Astrocyte (in vitro differentiated cells and primary cell): ENCODE data around the gene FCMR. TPM values are rescaled to one million over a fixed set of nuclear protein-coding genes. Genes with fewer than 3 reads are reported as not detected.
A peak's percentile ranks its signal among the peaks of the same experiment; 100 is the strongest.

Experiments
- DNase-seq: peaks from one replicate; pipeline ENCODE4 v3.0.0-alpha.2; 2010; ENCODE audit warnings: low read depth
- FAIRE-seq: peaks from 2 replicates; lab custom pipeline; 2011; peaks lifted over from hg19 to GRCh38; lab: Jason Lieb, UNC
- H2AFZ ChIP-seq: 2 replicates; pipeline ENCODE4 v1.6.0; 2012; ENCODE audit warnings: low read depth, low read length, inconsistent platforms
- H3K27ac ChIP-seq: 2 replicates; pipeline ENCODE4 v1.5.1; 2011; ENCODE audit warnings: low read depth, low read length, inconsistent platforms
- H3K27me3 ChIP-seq: 2 replicates; pipeline ENCODE4 v1.6.0; 2011; ENCODE audit warnings: low read length, inconsistent platforms; ENCODE audit not compliant: insufficient read depth
- H3K36me3 ChIP-seq: 2 replicates; pipeline ENCODE4 v1.5.1; 2011; ENCODE audit warnings: low read length, inconsistent platforms; ENCODE audit not compliant: insufficient read depth
- H3K4me1 ChIP-seq: 2 replicates; pipeline ENCODE4 v1.5.1; 2011; ENCODE audit warnings: low read length, inconsistent platforms; ENCODE audit not compliant: insufficient read depth
- H3K4me2 ChIP-seq: 2 replicates; pipeline ENCODE4 v1.6.0; 2012; ENCODE audit warnings: low read length, inconsistent platforms
- H3K4me3 ChIP-seq: 2 replicates; pipeline ENCODE4 v1.5.1; 2011; ENCODE audit warnings: low read depth, mild to moderate bottlenecking, low read length, inconsistent platforms; ENCODE audit not compliant: insufficient read depth
- H3K79me2 ChIP-seq: 2 replicates; pipeline ENCODE4 v1.6.0; 2012; ENCODE audit warnings: mild to moderate bottlenecking, low read length, inconsistent platforms; ENCODE audit not compliant: insufficient read depth
- H3K9ac ChIP-seq: 2 replicates; pipeline ENCODE4 v1.6.0; 2012; ENCODE audit warnings: mild to moderate bottlenecking, low read length, inconsistent platforms
- H3K9me3 ChIP-seq: 2 replicates; pipeline ENCODE4 v1.5.1; 2012; ENCODE audit warnings: low read depth, mild to moderate bottlenecking, low read length, inconsistent platforms; ENCODE audit not compliant: insufficient read depth
- H4K20me1 ChIP-seq: 2 replicates; pipeline ENCODE4 v1.6.0; 2012; ENCODE audit warnings: low read length, inconsistent platforms; ENCODE audit not compliant: insufficient read depth
- H3K27ac Mint-ChIP-seq: one replicate; pipeline ENCODE4 v1.8.0; 2021; ENCODE audit warnings: mild to moderate bottlenecking, mixed read lengths; ENCODE audit not compliant: unreplicated experiment
- H3K27me3 Mint-ChIP-seq: one replicate; pipeline ENCODE4 v1.8.0; 2021; ENCODE audit warnings: low read depth, mixed read lengths; ENCODE audit not compliant: unreplicated experiment
- H3K36me3 Mint-ChIP-seq: one replicate; pipeline ENCODE4 v1.8.0; 2021; ENCODE audit warnings: low read depth, mixed read lengths; ENCODE audit not compliant: unreplicated experiment
- H3K4me1 Mint-ChIP-seq: one replicate; pipeline ENCODE4 v1.8.0; 2021; ENCODE audit warnings: low read depth, mixed read lengths; ENCODE audit not compliant: unreplicated experiment
- H3K4me3 Mint-ChIP-seq: one replicate; pipeline ENCODE4 v1.8.0; 2021; ENCODE audit warnings: mild to moderate bottlenecking, moderate library complexity, mixed read lengths; ENCODE audit not compliant: unreplicated experiment
- H3K9me3 Mint-ChIP-seq: one replicate; pipeline ENCODE4 v1.8.0; 2021; ENCODE audit warnings: mild to moderate bottlenecking, mixed read lengths; ENCODE audit not compliant: unreplicated experiment
- CTCF ChIP-seq: IDR thresholded peaks from 2 replicates; pipeline ENCODE4 v1.5.1; 2011; ENCODE audit warnings: low read depth, mild to moderate bottlenecking, inconsistent platforms, low read length, moderate library complexity; ENCODE audit not compliant: insufficient read depth
- EZH2 ChIP-seq: IDR thresholded peaks from 2 replicates; pipeline ENCODE4 v1.6.1; 2012; ENCODE audit warnings: mild to moderate bottlenecking, low read length, inconsistent platforms; ENCODE audit not compliant: insufficient read depth
- total RNA-seq: library from RNA; stranded (reverse); gene quantifications from 2 replicates; pipeline ENCODE4 v1.2.1, GENCODE V29; 2021

FCMR gene
- total RNA-seq, 1 donor from 2014 or later = 0.73 TPM

GRCh38 chr1:206913766-206914537, 7.8 kb downstream of the FCMR start:
- no peaks in the 10 kb centered on the region for H3K79me2 ChIP-seq

GRCh38 chr1:206912445-206913095, 9.2 kb downstream of the FCMR start:
- Mint-ChIP-seq H3K36me3 (peaks cover 2% of the 10 kb centered on the region), H3K27ac (no peak overlapping the region), H3K9me3 (peaks cover 2% of the 10 kb centered on the region), H3K27me3 (peaks cover 67% of the 10 kb centered on the region), H3K4me1 (no peaks in the 10 kb centered on the region), H3K4me3 (no peak overlapping the region)
- H3K9me3 ChIP-seq = no peaks in the 10 kb centered on the region
- no peak overlapping the region for H3K4me2 ChIP-seq
- H3K27ac ChIP-seq = no peak overlapping the region
- DNase-seq (peak; percentile 37), FAIRE-seq (no peak)
- no peak for TF ChIP-seq EZH2
- TF ChIP-seq CTCF = peak; percentile 81
- no peak overlapping the region for H3K4me3 ChIP-seq
- no peaks in the 10 kb centered on the region for H3K4me1 ChIP-seq
- H3K79me2 ChIP-seq = no peaks in the 10 kb centered on the region
- no peaks in the 10 kb centered on the region for H3K36me3 ChIP-seq
- H4K20me1 ChIP-seq = no peaks in the 10 kb centered on the region
- H3K9ac ChIP-seq = no peak overlapping the region
- peaks cover 30% of the 10 kb centered on the region for H3K27me3 ChIP-seq
- no peak overlapping the region for H2AFZ ChIP-seq

More at GRCh38 chr1:206913766-206914537, 7.8 kb downstream of the FCMR start:
- Histone ChIP-seq H4K20me1 (no peaks in the 10 kb centered on the region), H3K9me3 (no peaks in the 10 kb centered on the region), H3K9ac (no peak overlapping the region), H3K27me3 (peaks cover 28% of the 10 kb centered on the region), H3K4me1 (no peaks in the 10 kb centered on the region), H3K4me2 (no peak overlapping the region), H3K27ac (no peak overlapping the region), H2AFZ (no peak overlapping the region), H3K36me3 (no peaks in the 10 kb centered on the region), H3K4me3 (no peak overlapping the region)
- no peak overlapping the region for H3K4me3 Mint-ChIP-seq
- H3K27ac Mint-ChIP-seq = no peak overlapping the region
- TF ChIP-seq CTCF = no peak
- TF ChIP-seq EZH2 = no peak
- no peaks in the 10 kb centered on the region for H3K9me3 Mint-ChIP-seq
- no peaks in the 10 kb centered on the region for H3K4me1 Mint-ChIP-seq
- DNase-seq = no peak
- peaks cover 65% of the 10 kb centered on the region for H3K27me3 Mint-ChIP-seq
- H3K36me3 Mint-ChIP-seq = no peaks in the 10 kb centered on the region
- FAIRE-seq = no peak
